IMR-90 (cell line): ENCODE results near the gene PSMD9. TPM values are rescaled to one million over a fixed set of nuclear protein-coding genes. Genes with fewer than 3 reads are reported as not detected.
A peak's percentile ranks its signal among the peaks of the same experiment; 100 is the strongest.

Source experiments
- ATAC-seq: fragments of 200-7000 bp; cut with Tn5 transposase; 2 replicates; pipeline ENCODE4 v1.9.1; 2020; ENCODE audit warnings: low read depth, mild to moderate bottlenecking, moderate library complexity
- BruUV-seq: library from RNA; stranded (reverse); fragments of 400-500 nt; replicated peaks from 2 replicates; lab custom pipeline; 2021; lab: Mats Ljungman, UMichigan
- CTCF ChIA-PET: fragments of 300-600 bp; formaldehyde crosslinking; extraction: SDS; loops from one replicate; lab custom pipeline; 2021; ENCODE audit warnings: antibody characterized with exemption; lab: Yijun Ruan, JAX
- POLR2A ChIA-PET: fragments of 300-600 bp; sonication (Branson Sonifier 250); formaldehyde crosslinking; loops from one replicate; lab custom pipeline; 2022; ENCODE audit warnings: antibody characterized with exemption; ENCODE audit not compliant: unreplicated experiment; lab: Charles Lee
- DNase-seq: peaks from one replicate; pipeline ENCODE4 v3.0.0; 2013
- H2AFZ ChIP-seq: replicated peaks from 2 replicates; pipeline ENCODE3; 2013; ENCODE audit warnings: low read length, mild to moderate bottlenecking; ENCODE audit not compliant: poor library complexity
- H2AK5ac ChIP-seq: 2 replicates; pipeline ENCODE4 v1.6.1; 2013; ENCODE audit warnings: low read depth, low read length, inconsistent platforms
- H2AK9ac ChIP-seq: replicated peaks from 2 replicates; pipeline ENCODE3; 2013; ENCODE audit warnings: mild to moderate bottlenecking, low read depth, low read length, moderate library complexity; ENCODE audit not compliant: poor library complexity
- H2BK120ac ChIP-seq: 2 replicates; pipeline ENCODE4 v1.6.1; 2013; ENCODE audit warnings: low read depth, low read length, inconsistent platforms
- H2BK15ac ChIP-seq: 3 replicates; pipeline ENCODE4 v1.6.1; 2013; ENCODE audit warnings: low read depth, low read length, inconsistent platforms
- H2BK20ac ChIP-seq: 2 replicates; pipeline ENCODE4 v1.6.1; 2013; ENCODE audit warnings: low read depth, mild to moderate bottlenecking, inconsistent platforms, low read length, moderate library complexity
- H2BK5ac ChIP-seq: 2 replicates; pipeline ENCODE4 v1.6.1; 2013; ENCODE audit warnings: mild to moderate bottlenecking, low read depth, low read length, inconsistent platforms; ENCODE audit not compliant: poor library complexity, severe bottlenecking
- H3K14ac ChIP-seq: replicated peaks from 2 replicates; pipeline ENCODE4 v1.6.1; 2013; ENCODE audit warnings: low read depth, low read length, inconsistent platforms
- H3K18ac ChIP-seq: 2 replicates; pipeline ENCODE4 v1.6.1; 2013; ENCODE audit warnings: low read depth, low read length, control low read depth
- H3K23ac ChIP-seq: 2 replicates; pipeline ENCODE4 v1.6.1; 2013; ENCODE audit warnings: low read depth, low read length, inconsistent platforms
- H3K27ac ChIP-seq: 2 replicates; pipeline ENCODE4 v1.5.1; 2013; ENCODE audit warnings: mild to moderate bottlenecking, control low read depth, low read length; ENCODE audit not compliant: insufficient read depth
- H3K27me3 ChIP-seq: 2 replicates; pipeline ENCODE4 v1.6.1; 2013; ENCODE audit warnings: low read length; ENCODE audit not compliant: control insufficient read depth, insufficient read depth
- H3K36me3 ChIP-seq: 2 replicates; pipeline ENCODE4 v1.6.1; 2013; ENCODE audit warnings: low read length, mixed read lengths; ENCODE audit not compliant: control insufficient read depth, insufficient read depth
- H3K4ac ChIP-seq: 2 replicates; pipeline ENCODE4 v1.6.1; 2013; ENCODE audit warnings: low read depth, low read length, inconsistent platforms
- H3K4me1 ChIP-seq: 2 replicates; pipeline ENCODE4 v1.6.1; 2013; ENCODE audit warnings: low read length, mixed read lengths; ENCODE audit not compliant: control insufficient read depth, insufficient read depth
- H3K4me2 ChIP-seq: 2 replicates; pipeline ENCODE4 v1.6.1; 2013; ENCODE audit warnings: low read depth, mild to moderate bottlenecking, control low read depth, low read length, moderate library complexity
- H3K4me3 ChIP-seq: 2 replicates; pipeline ENCODE4 v1.5.1; 2013; ENCODE audit warnings: low read depth, mild to moderate bottlenecking, control low read depth, low read length, moderate library complexity; ENCODE audit not compliant: insufficient read depth
- H3K56ac ChIP-seq: 2 replicates; pipeline ENCODE4 v1.6.1; 2013; ENCODE audit warnings: low read length, inconsistent platforms; ENCODE audit not compliant: insufficient read depth; ENCODE audit errors: extremely low read depth
- H3K79me1 ChIP-seq, 2 experiments: 2 replicates each; pipeline ENCODE4 v1.6.1; 2013; ENCODE audit warnings: low read length in 2 of 2, inconsistent platforms in 1 of 2, low read depth in 1 of 2
- H3K9ac ChIP-seq: 2 replicates; pipeline ENCODE4 v1.6.1; 2013; ENCODE audit warnings: low read depth, low read length, control low read depth
- H3K9me1 ChIP-seq: 2 replicates; pipeline ENCODE4 v1.6.1; 2013; ENCODE audit warnings: low read length, inconsistent platforms; ENCODE audit not compliant: insufficient read depth
- H3K9me3 ChIP-seq: 2 replicates; pipeline ENCODE4 v1.6.1; 2013; ENCODE audit warnings: low read length; ENCODE audit not compliant: control insufficient read depth, insufficient read depth
- H4K20me1 ChIP-seq: 2 replicates; pipeline ENCODE4 v1.6.1; 2013; ENCODE audit warnings: low read length, inconsistent platforms; ENCODE audit not compliant: insufficient read depth
- H4K5ac ChIP-seq: 2 replicates; pipeline ENCODE4 v1.6.1; 2013; ENCODE audit warnings: mild to moderate bottlenecking, low read depth, low read length, control low read depth
- H4K8ac ChIP-seq, 2 experiments: 2 replicates each; pipeline ENCODE4 v1.6.1; 2013; ENCODE audit warnings: low read depth in 2 of 2, low read length in 2 of 2, control low read depth in 1 of 2, inconsistent platforms in 1 of 2
- H4K91ac ChIP-seq: 2 replicates; pipeline ENCODE4 v1.6.1; 2013; ENCODE audit warnings: low read depth, low read length, inconsistent platforms; ENCODE audit not compliant: insufficient read depth
- CEBPB ChIP-seq: IDR thresholded peaks from 2 replicates; pipeline ENCODE4 v1.6.1; 2012; ENCODE audit warnings: low read depth, low read length, improper control_type of control experiment
- CHD1 ChIP-seq: IDR thresholded peaks from 2 replicates; pipeline ENCODE4 v1.6.1; 2012; ENCODE audit warnings: low read depth, low read length, improper control_type of control experiment
- FOS ChIP-seq: fragments of 150-350 bp; IDR thresholded peaks from 2 replicates; pipeline ENCODE4 v1.6.1; 2016; ENCODE audit warnings: low read depth, low read length
- MXI1 ChIP-seq: IDR thresholded peaks from 2 replicates; pipeline ENCODE4 v1.6.1; 2012; ENCODE audit warnings: low read depth, mild to moderate bottlenecking, low read length, moderate library complexity, borderline replicate concordance
- POLR2A ChIP-seq: IDR thresholded peaks from 2 replicates; pipeline ENCODE4 v1.6.1; 2012; ENCODE audit warnings: mild to moderate bottlenecking, low read depth, low read length
- WGBS, 2 experiments: methylation state at CpG; one replicate each; pipeline versions ENCODE4 v1.1.5 to v1.1.7; 2013; ENCODE audit warnings: missing lambda C conversion rate in 2 of 2; ENCODE audit not compliant: insufficient read length in 1 of 2; ENCODE audit errors: extremely low coverage in 2 of 2; 5-methylcytosine and 5-hydroxymethylcytosine counted together
- dilution Hi-C: fragments of 300-500 bp; cut with HindIII; formaldehyde crosslinking; loops from one replicate; pipeline ENCODE4 v1.14.3; 2018; ENCODE audit warnings: low sequenced_read_pairs; ENCODE audit not compliant: unreplicated experiment
- in situ Hi-C: fragments of 300-500 bp; cut with MboI; formaldehyde crosslinking; loops from 3 replicates; pipeline ENCODE4 v1.14.3; 2019; ENCODE audit warnings: low sequenced_read_pairs, inconsistent platforms, mixed read lengths
- intact Hi-C: fragments of 100-400 bp; cut with micrococcal nuclease; formaldehyde crosslinking; loops from 2 replicates; pipeline ENCODE4 v1.10.0; 2022
- polyA plus RNA-seq, 3 experiments: library from polyadenylated mRNA; depleted of rRNA; stranded (reverse); fragments of >200 nt; gene quantifications; 2 replicates each; pipeline ENCODE4 v1.2.3, GENCODE V29; 2012; ENCODE audit warnings: low replicate concordance in 1 of 3
- total RNA-seq: library from RNA; depleted of rRNA; stranded (reverse); fragments of >200 nt; gene quantifications from 2 replicates; pipeline ENCODE4 v1.2.3, GENCODE V29; 2012
- TF ChIP-seq, protein P1 (sequence below): fragments of 150-350 bp; IDR thresholded peaks from 2 replicates; pipeline ENCODE4 v1.6.1; 2016; ENCODE audit warnings: low read depth, mild to moderate bottlenecking, low read length, moderate library complexity, borderline replicate concordance

PSMD9 gene
- total and polyA plus RNA-seq, 2 of the 4 experiments (the other 2 are of a cell fraction) = 135 to 142 TPM

DNA sequence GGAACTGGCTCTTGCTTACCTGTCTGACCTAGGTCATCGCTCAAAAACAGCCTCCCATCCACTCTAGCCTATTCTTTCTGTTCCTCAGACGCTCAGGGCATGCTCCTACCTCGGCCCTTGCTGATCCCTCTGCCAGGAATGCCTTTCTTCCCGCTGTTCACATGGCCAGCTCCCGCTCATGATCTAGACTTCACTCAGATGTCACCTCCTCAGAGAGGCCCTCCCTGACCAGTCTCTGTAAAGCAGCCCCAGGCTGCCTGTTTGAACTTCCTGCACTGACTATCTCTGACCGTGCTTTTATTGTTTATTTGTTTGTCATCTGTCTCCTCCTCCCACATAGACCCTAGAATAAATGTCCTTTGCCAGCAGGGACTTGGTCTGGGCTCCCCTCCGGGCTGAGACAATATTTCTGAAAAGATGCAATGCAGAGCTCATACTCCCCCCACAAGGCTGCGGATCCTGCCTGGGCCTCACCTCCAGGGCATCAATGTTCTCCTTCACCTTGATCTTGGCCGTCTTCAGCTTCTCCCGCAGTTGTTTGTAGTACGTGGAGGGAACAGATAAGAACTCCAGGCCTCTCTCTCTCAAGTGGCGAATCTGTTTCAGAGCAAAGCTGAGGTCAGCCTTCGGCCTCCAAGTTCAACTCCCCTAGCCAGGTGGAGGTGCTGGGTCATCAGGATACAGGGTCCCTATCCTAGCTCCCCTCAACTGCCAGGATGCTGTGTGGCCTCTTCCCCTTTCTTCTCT, 45.2 kb upstream of the PSMD9 start:
- no peak overlapping the region for H4K5ac ChIP-seq
- no peak for TF ChIP-seq CHD1
- no peak for TF ChIP-seq MXI1
- no peak for TF ChIP-seq POLR2A
- TF ChIP-seq FOS = no peak
- TF ChIP-seq, protein P1, sequence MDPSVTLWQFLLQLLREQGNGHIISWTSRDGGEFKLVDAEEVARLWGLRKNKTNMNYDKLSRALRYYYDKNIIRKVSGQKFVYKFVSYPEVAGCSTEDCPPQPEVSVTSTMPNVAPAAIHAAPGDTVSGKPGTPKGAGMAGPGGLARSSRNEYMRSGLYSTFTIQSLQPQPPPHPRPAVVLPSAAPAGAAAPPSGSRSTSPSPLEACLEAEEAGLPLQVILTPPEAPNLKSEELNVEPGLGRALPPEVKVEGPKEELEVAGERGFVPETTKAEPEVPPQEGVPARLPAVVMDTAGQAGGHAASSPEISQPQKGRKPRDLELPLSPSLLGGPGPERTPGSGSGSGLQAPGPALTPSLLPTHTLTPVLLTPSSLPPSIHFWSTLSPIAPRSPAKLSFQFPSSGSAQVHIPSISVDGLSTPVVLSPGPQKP = no peak
- TF ChIP-seq CEBPB = no peak
- in situ Hi-C loops = no loop called here
- no peaks in the 10 kb centered on the region for H3K27me3 ChIP-seq
- 34% methylated on average over 4 of the region's 13 CpGs; no CpG with 5 or more reads in 1 of the 2 experiments for WGBS, 2 experiments
- H3K4me1 ChIP-seq = 0 out of 2 replicates have a peak, but pooled peaks cover 2% of the 10 kb centered on the region
- no peak overlapping the region for H3K9ac ChIP-seq
- H3K56ac ChIP-seq = no peak overlapping the region
- intact Hi-C loops = no loop called here
- BruUV-seq = no TSS peak
- H2BK15ac ChIP-seq = no peak overlapping the region
- H3K4me3 ChIP-seq = no peak overlapping the region
- H4K20me1 ChIP-seq = no peaks in the 10 kb centered on the region
- H3K18ac ChIP-seq = no peak overlapping the region
- H2BK20ac ChIP-seq = no peak overlapping the region
- H2BK120ac ChIP-seq = no peak overlapping the region
- no peaks in the 10 kb centered on the region for H3K9me1 ChIP-seq
- H3K4me2 ChIP-seq = no peak overlapping the region
- dilution Hi-C loops = no loop called here
- H4K8ac ChIP-seq = no peak overlapping the region
- ATAC-seq (no peak), DNase-seq (no peak)
- peak overlapping the region; percentile 15 for H2AK9ac ChIP-seq
- POLR2A ChIA-PET = no interaction called here
- no peak overlapping the region for H4K91ac ChIP-seq
- H2AK5ac ChIP-seq = no peak overlapping the region
- no peak overlapping the region for H3K27ac ChIP-seq
- peaks cover 0 to 8% of the 10 kb centered on the region in 2 experiments; a peak in 2 of 4 replicates for H3K79me1 ChIP-seq
- H3K36me3 ChIP-seq = no peaks in the 10 kb centered on the region
- no peak overlapping the region for H2BK5ac ChIP-seq
- H3K4ac ChIP-seq = no peak overlapping the region
- 0 out of 2 replicates have a peak overlapping the region, but pooled peaks have one; percentile 2 for H3K14ac ChIP-seq
- CTCF ChIA-PET = interaction anchor here (1.8 kb wide), 1 partner anchor 49 kb away, joined by 5 read pairs; no protein-coding TSS in a partner anchor
- H3K23ac ChIP-seq = no peak overlapping the region
- no peaks in the 10 kb centered on the region for H3K9me3 ChIP-seq
- H2AFZ ChIP-seq = peak overlapping the region; percentile 70
